Progenitor cell of endocrine pancreas (in vitro differentiated cells): ENCODE data around the gene COLEC12. TPM values are rescaled to one million over a fixed set of nuclear protein-coding genes. Genes with fewer than 3 reads are reported as not detected.

Experiments used
- DNase-seq: peaks from one replicate; pipeline ENCODE4 v3.0.0; 2021; ENCODE audit warnings: low spot score; ENCODE audit not compliant: unreplicated experiment
- H3K27ac Mint-ChIP-seq: 2 replicates; pipeline ENCODE4 v1.8.0; 2021; ENCODE audit warnings: mild to moderate bottlenecking, moderate library complexity, mixed read lengths
- H3K27me3 Mint-ChIP-seq: 2 replicates; pipeline ENCODE4 v1.8.0; 2021; ENCODE audit warnings: mixed read lengths
- H3K36me3 Mint-ChIP-seq: 2 replicates; pipeline ENCODE4 v1.8.0; 2022; ENCODE audit warnings: mixed read lengths; ENCODE audit not compliant: insufficient read depth
- H3K4me1 Mint-ChIP-seq: 2 replicates; pipeline ENCODE4 v1.8.0; 2021; ENCODE audit warnings: low read depth, mixed read lengths
- H3K4me3 Mint-ChIP-seq: 2 replicates; pipeline ENCODE4 v1.8.0; 2021; ENCODE audit warnings: low read depth, mild to moderate bottlenecking, moderate library complexity, mixed read lengths
- H3K9me3 Mint-ChIP-seq: 2 replicates; pipeline ENCODE4 v1.8.0; 2021; ENCODE audit warnings: low read depth, mixed read lengths
- CTCF ChIP-seq: fragments of 200-600 bp; sonication (generic); IDR thresholded peaks from one replicate; pipeline ENCODE4 v1.5.0; 2021; ENCODE audit warnings: antibody characterized with exemption, mild to moderate bottlenecking; ENCODE audit not compliant: unreplicated experiment
- total RNA-seq: library from RNA; stranded (reverse); gene quantifications from 2 replicates; pipeline ENCODE4 v1.2.1, GENCODE V29; 2021

COLEC12 gene
- total RNA-seq, 1 donor from 2014 or later, result 0.55 TPM

- H3K4me3 Mint-ChIP-seq, result no peak overlapping the region
- H3K9me3 Mint-ChIP-seq, result peaks cover 4% of the 10 kb centered on the region
- DNase-seq, result no peak
- no peaks in the 10 kb centered on the region for H3K36me3 Mint-ChIP-seq
- no peak for TF ChIP-seq CTCF
- no peaks in the 10 kb centered on the region for H3K27me3 Mint-ChIP-seq
- H3K27ac Mint-ChIP-seq, result no peak overlapping the region
- H3K4me1 Mint-ChIP-seq, result no peaks in the 10 kb centered on the region
Observed at GRCh38 chr18:415617-416612, 84.6 kb downstream of the COLEC12 start.

GRCh38 chr18:415047-415446, 85.5 kb downstream of the COLEC12 start:
- no peak for DNase-seq
- peaks cover 4% of the 10 kb centered on the region for H3K9me3 Mint-ChIP-seq
- H3K36me3 Mint-ChIP-seq, result no peaks in the 10 kb centered on the region
- no peak overlapping the region for H3K4me3 Mint-ChIP-seq
- no peaks in the 10 kb centered on the region for H3K4me1 Mint-ChIP-seq
- H3K27ac Mint-ChIP-seq, result no peak overlapping the region
- H3K27me3 Mint-ChIP-seq, result no peaks in the 10 kb centered on the region
- TF ChIP-seq CTCF, result no peak

GRCh38 chr18:413233-413632, 87.3 kb downstream of the COLEC12 start:
- Mint-ChIP-seq H3K27ac (no peak overlapping the region), H3K9me3 (peaks cover 4% of the 10 kb centered on the region), H3K4me1 (no peaks in the 10 kb centered on the region), H3K27me3 (no peaks in the 10 kb centered on the region), H3K4me3 (no peak overlapping the region), H3K36me3 (no peaks in the 10 kb centered on the region)
- no peak for TF ChIP-seq CTCF
- no peak for DNase-seq

GRCh38 chr18:410047-410455, 90.5 kb downstream of the COLEC12 start:
- no peak for TF ChIP-seq CTCF
- Mint-ChIP-seq H3K36me3 (no peaks in the 10 kb centered on the region), H3K27me3 (no peaks in the 10 kb centered on the region), H3K4me1 (no peaks in the 10 kb centered on the region), H3K4me3 (no peak overlapping the region), H3K27ac (no peak overlapping the region), H3K9me3 (peaks cover 8% of the 10 kb centered on the region)
- DNase-seq, result no peak

GRCh38 chr18:408367-408766, 92.1 kb downstream of the COLEC12 start:
- Mint-ChIP-seq H3K9me3 (peaks cover 10% of the 10 kb centered on the region), H3K36me3 (no peaks in the 10 kb centered on the region), H3K4me1 (no peaks in the 10 kb centered on the region), H3K4me3 (no peak overlapping the region), H3K27me3 (no peaks in the 10 kb centered on the region), H3K27ac (peak overlapping the region; percentile 44)
- no peak for TF ChIP-seq CTCF
- DNase-seq, result no peak
